ENCODE data around the gene CEP72.

Gene CEP72

DNA sequence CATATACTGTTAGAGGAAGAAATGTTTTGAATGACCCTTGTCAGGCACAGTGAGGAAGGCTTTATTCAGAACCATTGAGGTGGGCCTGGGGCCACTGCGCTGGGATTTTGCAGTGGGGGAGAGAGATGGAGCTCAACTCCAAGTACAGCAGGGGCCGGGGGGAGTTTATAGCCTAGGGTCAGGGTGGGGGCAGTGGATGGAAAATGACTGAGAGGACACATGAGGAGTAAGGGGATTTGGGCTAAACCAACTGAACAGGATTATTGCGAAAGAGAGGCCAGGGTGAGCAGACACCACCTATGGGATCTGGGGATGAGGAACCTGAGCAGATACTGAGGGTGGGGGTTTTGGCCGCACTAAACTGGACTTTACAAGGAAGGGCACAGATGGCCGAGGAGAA, 6.3 kb downstream of the CEP72 start:
- Histone ChIP-seq H3K4me3 (ENCODE audit: low read length) (no peak overlapping the region), H3K9me3 (ENCODE audit: low read length) (peaks cover 2% of the 10 kb centered on the region), H3K27me3 (ENCODE audit: insufficient read depth, low read length) (no peaks in the 10 kb centered on the region), H2AFZ (ENCODE audit: low read depth, low read length) (no peak overlapping the region), H3K36me3 (ENCODE audit: insufficient read depth, low read length) (peaks cover 52% of the 10 kb centered on the region), H3K4me1 (ENCODE audit: insufficient read depth, low read length) (no peaks in the 10 kb centered on the region)

DNA sequence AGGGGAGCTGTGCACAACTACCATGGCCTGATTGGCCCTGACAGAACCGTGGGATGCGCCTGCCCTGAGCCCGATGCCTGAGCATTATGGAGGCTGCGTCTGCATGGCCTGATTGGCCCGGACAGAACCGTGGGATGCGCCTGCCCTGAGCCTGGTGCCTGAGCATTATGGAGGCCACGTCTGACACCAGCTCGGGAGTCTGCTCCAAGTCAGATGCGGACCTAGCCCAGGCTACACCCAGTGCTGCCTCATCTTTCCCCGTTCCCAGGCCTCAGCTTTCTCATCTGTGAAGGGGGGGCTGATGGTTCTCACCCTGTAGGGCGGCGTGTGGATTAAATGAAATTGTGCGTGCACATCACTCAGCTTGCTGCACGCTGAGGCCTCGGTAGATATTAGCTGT, 7.3 kb downstream of the CEP72 start:
- no peaks in the 10 kb centered on the region for H3K27me3 ChIP-seq (ENCODE audit: insufficient read depth, low read length)
- peaks cover 2% of the 10 kb centered on the region for H3K9me3 ChIP-seq (ENCODE audit: low read length)
- H3K36me3 ChIP-seq (ENCODE audit: insufficient read depth, low read length) = peaks cover 59% of the 10 kb centered on the region
- no peak overlapping the region for H2AFZ ChIP-seq (ENCODE audit: low read depth, low read length)
- no peak overlapping the region for H3K4me3 ChIP-seq (ENCODE audit: low read length)
- H3K4me1 ChIP-seq (ENCODE audit: insufficient read depth, low read length) = no peaks in the 10 kb centered on the region

DNA sequence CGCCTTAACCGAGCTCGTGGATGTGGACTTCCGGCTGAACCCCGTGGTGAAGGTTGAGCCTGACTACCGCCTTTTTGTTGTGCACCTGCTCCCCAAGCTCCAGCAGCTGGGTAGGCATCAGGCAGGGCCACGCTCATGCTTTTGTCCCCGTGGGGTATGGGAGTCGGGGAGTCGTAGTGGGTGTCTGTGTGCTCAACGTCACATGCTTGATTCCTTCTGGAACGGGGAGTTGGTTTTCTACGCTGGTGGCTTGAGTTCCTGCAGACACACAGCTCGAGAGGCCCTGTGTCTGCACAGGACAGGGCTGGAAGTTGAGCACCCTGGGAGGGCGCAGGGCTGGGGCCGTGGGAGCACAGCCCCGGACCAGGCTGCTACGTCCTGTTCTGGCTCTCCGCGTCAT, 8.0 kb downstream of the CEP72 start:
- Histone ChIP-seq H3K4me3 (ENCODE audit: low read length) (no peak overlapping the region), H3K9me3 (ENCODE audit: low read length) (peaks cover 2% of the 10 kb centered on the region), H3K27me3 (ENCODE audit: insufficient read depth, low read length) (no peaks in the 10 kb centered on the region), H3K4me1 (ENCODE audit: insufficient read depth, low read length) (no peaks in the 10 kb centered on the region), H2AFZ (ENCODE audit: low read depth, low read length) (no peak overlapping the region), H3K36me3 (ENCODE audit: insufficient read depth, low read length) (peaks cover 63% of the 10 kb centered on the region)

DNA sequence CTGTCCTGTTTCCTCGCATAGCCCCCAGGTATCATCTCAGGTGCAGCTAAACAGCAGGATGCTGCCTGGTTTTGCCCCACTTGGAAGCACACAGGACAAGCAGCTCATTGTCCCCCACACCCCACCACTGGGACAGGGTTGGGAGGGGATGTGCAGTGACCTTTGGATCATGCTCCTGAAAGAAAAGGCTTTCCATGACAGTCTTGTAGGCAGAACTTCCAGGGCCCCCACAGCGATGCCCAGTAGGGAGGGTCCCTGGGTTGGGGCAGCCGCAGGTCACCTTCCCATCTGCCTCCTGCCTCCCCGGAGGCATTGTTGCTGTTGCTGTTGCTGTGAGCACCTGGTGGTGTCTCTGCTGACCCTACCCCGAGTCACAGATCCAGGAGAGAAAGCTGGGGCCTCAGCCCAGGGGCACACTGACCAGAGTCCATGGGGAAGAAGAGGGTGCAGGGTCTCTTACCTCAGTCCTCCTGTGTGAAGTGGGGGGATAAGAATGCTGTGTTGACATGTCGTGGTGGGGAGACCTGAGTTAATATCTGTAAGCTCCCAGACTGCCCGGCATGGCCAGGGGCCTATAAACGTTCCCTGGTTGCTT, 8.5 kb downstream of the CEP72 start:
- Histone ChIP-seq H3K4me3 (ENCODE audit: low read length) (no peak overlapping the region), H3K4me1 (ENCODE audit: insufficient read depth, low read length) (no peaks in the 10 kb centered on the region), H3K36me3 (ENCODE audit: insufficient read depth, low read length) (peaks cover 68% of the 10 kb centered on the region), H2AFZ (ENCODE audit: low read depth, low read length) (no peak overlapping the region), H3K9me3 (ENCODE audit: low read length) (no peaks in the 10 kb centered on the region), H3K27me3 (ENCODE audit: insufficient read depth, low read length) (no peaks in the 10 kb centered on the region)

DNA sequence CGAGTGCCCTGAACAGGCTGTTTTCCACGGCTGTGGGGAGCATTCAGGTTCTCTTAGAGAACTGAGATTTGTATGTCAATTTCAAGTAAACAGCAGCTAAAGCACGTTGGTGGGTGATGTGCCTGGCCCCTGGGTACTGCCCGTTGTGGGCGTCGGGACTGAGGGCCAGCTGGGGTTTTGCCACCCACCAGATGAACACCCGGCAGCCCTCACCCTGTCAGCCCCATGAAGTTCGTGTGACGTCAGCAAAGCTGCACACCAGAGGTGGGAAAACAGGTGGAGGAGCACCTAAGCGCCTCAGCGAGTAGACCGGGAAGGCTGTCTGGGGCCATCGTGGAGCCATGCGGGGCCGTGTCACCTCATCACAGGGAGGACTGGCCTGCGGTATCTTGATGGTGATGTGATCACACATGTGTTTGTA, 9.2 kb downstream of the CEP72 start:
- no peaks in the 10 kb centered on the region for H3K9me3 ChIP-seq (ENCODE audit: low read length)
- H2AFZ ChIP-seq (ENCODE audit: low read depth, low read length) = no peak overlapping the region
- no peak overlapping the region for H3K4me3 ChIP-seq (ENCODE audit: low read length)
- H3K36me3 ChIP-seq (ENCODE audit: insufficient read depth, low read length) = peaks cover 73% of the 10 kb centered on the region
- no peaks in the 10 kb centered on the region for H3K27me3 ChIP-seq (ENCODE audit: insufficient read depth, low read length)
- H3K4me1 ChIP-seq (ENCODE audit: insufficient read depth, low read length) = no peaks in the 10 kb centered on the region

DNA sequence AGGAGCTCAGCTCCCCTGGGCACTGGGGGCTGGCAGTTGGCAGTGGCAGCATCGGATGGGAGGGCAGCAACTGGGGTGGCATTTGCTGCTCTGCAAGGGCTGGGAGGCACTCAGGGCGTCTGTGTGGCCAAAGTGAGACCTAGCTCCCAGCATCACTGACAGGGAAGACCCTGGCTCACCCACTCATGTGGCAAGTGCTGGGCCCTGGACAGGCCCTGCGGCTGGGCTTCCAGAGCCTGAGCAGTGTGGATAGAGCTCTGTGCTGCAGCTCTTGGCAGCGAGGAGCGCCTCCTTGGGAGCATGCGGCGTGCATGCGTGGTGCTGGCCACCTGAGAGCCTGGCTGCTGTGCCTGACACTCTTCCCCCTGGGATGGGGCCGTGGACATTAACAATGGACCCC, 10.2 kb downstream of the CEP72 start:
- peaks cover 81% of the 10 kb centered on the region for H3K36me3 ChIP-seq (ENCODE audit: insufficient read depth, low read length)
- H2AFZ ChIP-seq (ENCODE audit: low read depth, low read length) = no peak overlapping the region
- no peak overlapping the region for H3K4me3 ChIP-seq (ENCODE audit: low read length)
- no peaks in the 10 kb centered on the region for H3K9me3 ChIP-seq (ENCODE audit: low read length)
- no peaks in the 10 kb centered on the region for H3K27me3 ChIP-seq (ENCODE audit: insufficient read depth, low read length)
- H3K4me1 ChIP-seq (ENCODE audit: insufficient read depth, low read length) = no peaks in the 10 kb centered on the region

DNA sequence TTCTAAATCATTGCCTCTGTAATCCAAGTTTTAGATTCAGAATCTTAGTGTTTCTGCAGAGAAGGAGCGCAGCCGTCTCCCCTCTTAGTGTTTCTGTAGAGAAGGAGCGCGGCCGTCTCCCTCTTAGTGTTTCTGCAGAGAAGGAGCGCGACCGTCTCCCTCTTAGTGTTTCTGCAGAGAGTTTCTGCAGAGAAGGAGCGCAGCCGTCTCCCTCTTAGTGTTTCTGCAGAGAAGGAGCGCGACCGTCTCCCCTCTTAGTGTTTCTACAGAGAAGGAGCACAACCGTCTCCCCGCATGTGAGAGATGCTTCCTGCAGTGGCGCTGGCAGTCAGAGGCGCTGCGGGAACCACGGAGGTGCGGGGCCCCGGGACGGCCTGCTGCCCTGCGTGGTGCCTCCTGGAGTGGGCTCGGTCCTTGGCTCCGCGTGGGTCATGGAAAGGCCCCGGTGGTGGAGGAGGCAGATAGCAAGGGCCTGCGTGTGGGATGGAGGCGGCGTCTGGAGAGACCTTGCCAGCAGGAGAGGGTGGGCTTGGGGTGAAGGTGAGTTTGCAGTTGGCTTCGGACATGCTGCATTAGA, 10.9 kb downstream of the CEP72 start:
- no peaks in the 10 kb centered on the region for H3K27me3 ChIP-seq (ENCODE audit: insufficient read depth, low read length)
- H3K9me3 ChIP-seq (ENCODE audit: low read length) = no peaks in the 10 kb centered on the region
- no peaks in the 10 kb centered on the region for H3K4me1 ChIP-seq (ENCODE audit: insufficient read depth, low read length)
- no peak overlapping the region for H2AFZ ChIP-seq (ENCODE audit: low read depth, low read length)
- peaks cover 83% of the 10 kb centered on the region for H3K36me3 ChIP-seq (ENCODE audit: insufficient read depth, low read length)
- H3K4me3 ChIP-seq (ENCODE audit: low read length) = no peak overlapping the region

DNA sequence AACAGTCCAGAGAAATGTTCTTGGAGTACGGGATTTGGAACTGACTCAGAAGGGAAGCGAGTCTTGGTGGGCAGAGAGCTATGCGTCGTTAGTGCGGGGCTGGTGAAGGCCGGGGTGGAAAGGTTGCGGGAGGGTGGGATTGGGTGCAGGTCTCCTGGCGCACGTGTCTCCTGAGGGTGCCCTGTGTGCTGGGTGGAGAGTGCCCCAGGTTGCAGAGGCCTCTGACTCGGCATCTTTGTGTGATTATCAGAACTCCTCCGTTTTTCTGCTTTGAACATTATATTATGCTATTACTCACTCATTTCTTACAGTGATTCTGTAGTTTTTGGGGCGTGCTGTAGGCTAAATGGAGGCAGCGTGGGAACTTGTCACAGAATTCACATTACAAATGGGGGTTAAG, 11.4 kb downstream of the CEP72 start:
- Histone ChIP-seq H3K4me3 (ENCODE audit: low read length) (no peak overlapping the region), H3K4me1 (ENCODE audit: insufficient read depth, low read length) (no peaks in the 10 kb centered on the region), H3K36me3 (ENCODE audit: insufficient read depth, low read length) (peaks cover 85% of the 10 kb centered on the region), H3K27me3 (ENCODE audit: insufficient read depth, low read length) (no peaks in the 10 kb centered on the region), H2AFZ (ENCODE audit: low read depth, low read length) (no peak overlapping the region), H3K9me3 (ENCODE audit: low read length) (no peaks in the 10 kb centered on the region)

DNA sequence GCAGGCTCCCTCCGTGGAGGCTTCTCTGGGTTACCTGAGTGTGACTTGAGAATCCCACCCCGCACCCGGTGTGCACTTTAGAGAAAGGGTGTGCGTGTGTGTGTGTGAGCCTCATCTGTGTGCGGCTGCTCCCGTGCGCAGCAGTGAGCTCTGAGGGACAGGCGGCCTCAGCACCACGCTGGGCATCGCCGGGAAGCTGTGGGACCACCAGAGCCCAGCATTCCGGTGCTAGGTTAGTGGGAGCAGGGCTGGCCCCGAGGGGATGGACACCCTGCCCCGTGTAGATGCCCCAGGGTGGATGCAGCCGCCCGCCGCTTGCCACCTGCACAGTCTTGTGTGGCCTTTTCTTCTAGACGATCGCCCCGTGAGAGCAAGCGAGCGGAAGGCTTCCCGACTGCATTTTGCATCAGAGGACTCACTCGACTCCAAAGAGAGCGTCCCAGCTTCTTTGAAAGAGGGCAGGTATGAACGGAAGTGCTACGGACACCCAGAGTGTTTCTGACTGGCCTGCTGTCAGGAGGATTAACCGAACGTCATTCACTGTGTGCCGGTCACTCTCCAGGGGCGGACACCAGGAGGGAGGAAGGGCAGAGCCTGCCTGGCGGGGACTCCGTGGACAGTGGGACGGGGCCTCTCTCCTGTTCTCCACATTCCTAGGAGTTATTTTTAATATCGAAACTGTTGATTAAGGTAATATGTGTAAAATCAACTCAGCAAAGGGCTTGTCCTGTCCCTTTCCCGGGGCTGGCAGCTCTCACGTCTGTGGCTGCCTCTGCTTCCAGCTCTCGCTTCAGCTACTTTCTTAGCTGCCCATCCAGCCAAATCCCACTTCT, 12.2 kb downstream of the CEP72 start:
- peaks cover 84% of the 10 kb centered on the region for H3K36me3 ChIP-seq (ENCODE audit: insufficient read depth, low read length)
- H2AFZ ChIP-seq (ENCODE audit: low read depth, low read length) = no peak overlapping the region
- no peaks in the 10 kb centered on the region for H3K27me3 ChIP-seq (ENCODE audit: insufficient read depth, low read length)
- no peaks in the 10 kb centered on the region for H3K4me1 ChIP-seq (ENCODE audit: insufficient read depth, low read length)
- no peak overlapping the region for H3K4me3 ChIP-seq (ENCODE audit: low read length)
- no peaks in the 10 kb centered on the region for H3K9me3 ChIP-seq (ENCODE audit: low read length)

DNA sequence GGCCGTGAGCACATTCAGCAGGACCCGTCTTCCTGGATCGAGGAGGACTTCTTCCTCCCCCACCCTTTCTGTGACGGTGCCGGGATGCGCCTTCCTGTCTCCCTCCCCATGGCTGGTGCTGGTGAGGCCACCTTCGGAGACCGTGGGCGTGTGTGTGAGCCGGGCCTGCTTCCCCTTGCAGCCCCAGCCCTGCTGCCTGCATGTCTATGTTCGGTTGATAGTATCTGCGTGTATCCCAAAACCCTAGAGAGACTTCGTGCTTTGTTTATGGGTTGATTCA, 12.8 kb downstream of the CEP72 start:
- no peaks in the 10 kb centered on the region for H3K27me3 ChIP-seq (ENCODE audit: insufficient read depth, low read length)
- peaks cover 78% of the 10 kb centered on the region for H3K36me3 ChIP-seq (ENCODE audit: insufficient read depth, low read length)
- no peaks in the 10 kb centered on the region for H3K9me3 ChIP-seq (ENCODE audit: low read length)
- no peak overlapping the region for H2AFZ ChIP-seq (ENCODE audit: low read depth, low read length)
- H3K4me1 ChIP-seq (ENCODE audit: insufficient read depth, low read length) = no peaks in the 10 kb centered on the region
- H3K4me3 ChIP-seq (ENCODE audit: low read length) = no peak overlapping the region

DNA sequence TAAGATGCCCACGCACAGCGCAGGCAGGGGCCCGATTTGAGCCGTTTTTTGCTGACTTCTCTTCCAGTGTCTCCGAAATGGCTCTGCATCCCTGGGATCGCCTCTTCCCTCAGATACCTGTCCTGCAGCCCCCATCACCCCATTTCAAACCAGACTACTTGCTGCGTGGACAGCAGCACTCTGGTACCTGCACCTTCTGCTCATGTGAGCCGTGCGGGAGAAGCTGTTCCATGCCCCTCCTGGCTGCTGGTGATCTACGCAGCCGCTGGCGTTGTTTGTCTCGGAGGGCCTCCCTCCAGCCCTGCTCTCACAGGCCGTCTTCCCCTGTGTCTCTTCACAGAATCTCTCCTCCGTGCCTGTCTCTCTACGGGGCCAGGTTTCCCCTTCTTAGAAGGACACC, 13.4 kb downstream of the CEP72 start:
- H3K27me3 ChIP-seq (ENCODE audit: insufficient read depth, low read length) = no peaks in the 10 kb centered on the region
- no peak overlapping the region for H2AFZ ChIP-seq (ENCODE audit: low read depth, low read length)
- no peaks in the 10 kb centered on the region for H3K4me1 ChIP-seq (ENCODE audit: insufficient read depth, low read length)
- no peak overlapping the region for H3K4me3 ChIP-seq (ENCODE audit: low read length)
- peaks cover 72% of the 10 kb centered on the region for H3K36me3 ChIP-seq (ENCODE audit: insufficient read depth, low read length)
- H3K9me3 ChIP-seq (ENCODE audit: low read length) = no peaks in the 10 kb centered on the region

DNA sequence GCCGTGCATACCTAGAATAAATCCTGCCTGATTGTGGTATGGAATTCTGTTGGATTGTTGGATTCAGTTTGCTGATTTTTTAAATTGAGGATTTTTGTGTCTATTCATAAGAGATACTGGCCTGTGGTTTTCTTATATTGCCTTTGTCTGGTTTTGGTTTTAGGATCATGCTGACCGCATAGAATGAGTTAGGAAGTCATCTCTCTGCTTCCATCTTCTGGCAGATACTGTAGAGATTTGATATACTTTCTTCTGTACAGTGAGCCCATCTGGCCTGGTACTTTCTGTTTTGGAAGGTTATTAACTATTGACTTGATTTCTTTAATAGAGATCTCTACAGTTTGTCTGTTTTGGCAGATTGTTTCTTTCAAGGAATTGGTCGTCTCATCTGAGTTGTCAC, 14.7 kb downstream of the CEP72 start:
- H3K36me3 ChIP-seq (ENCODE audit: insufficient read depth, low read length) = peaks cover 60% of the 10 kb centered on the region
- no peak overlapping the region for H2AFZ ChIP-seq (ENCODE audit: low read depth, low read length)
- H3K4me3 ChIP-seq (ENCODE audit: low read length) = no peak overlapping the region
- no peaks in the 10 kb centered on the region for H3K4me1 ChIP-seq (ENCODE audit: insufficient read depth, low read length)
- no peaks in the 10 kb centered on the region for H3K9me3 ChIP-seq (ENCODE audit: low read length)
- no peaks in the 10 kb centered on the region for H3K27me3 ChIP-seq (ENCODE audit: insufficient read depth, low read length)

DNA sequence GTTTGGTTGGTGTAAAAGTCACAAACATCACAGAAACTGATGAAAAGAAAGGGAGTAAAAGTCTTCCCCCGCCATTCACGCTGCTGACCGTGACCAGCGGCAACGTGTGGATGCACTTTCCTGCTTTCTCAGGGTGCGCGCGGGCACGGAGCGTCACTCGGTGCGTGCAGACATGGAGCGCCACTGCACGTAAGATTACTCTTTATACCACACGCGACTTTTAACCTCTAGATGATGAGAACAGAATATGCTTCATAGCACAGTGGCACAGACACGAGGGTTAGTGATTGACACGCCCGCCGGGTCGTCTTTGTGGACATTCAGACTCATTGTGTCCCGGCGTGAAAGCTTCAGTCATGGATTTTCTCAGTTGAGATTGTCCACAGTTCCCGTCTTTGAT, 15.7 kb downstream of the CEP72 start:
- Histone ChIP-seq H3K4me1 (ENCODE audit: insufficient read depth, low read length) (no peaks in the 10 kb centered on the region), H3K36me3 (ENCODE audit: insufficient read depth, low read length) (peaks cover 51% of the 10 kb centered on the region), H3K9me3 (ENCODE audit: low read length) (no peaks in the 10 kb centered on the region), H3K27me3 (ENCODE audit: insufficient read depth, low read length) (no peaks in the 10 kb centered on the region), H2AFZ (ENCODE audit: low read depth, low read length) (no peak overlapping the region), H3K4me3 (ENCODE audit: low read length) (no peak overlapping the region)

Data from neuron (in vitro differentiated cells).